Epithelial cell of esophagus (primary cell): ENCODE results near the gene ANO6.

ENCODE experiments used
- DNase-seq: peaks from one replicate; pipeline ENCODE4 v3.0.0; 2010; ENCODE audit warnings: low read depth
- H3K4me3 ChIP-seq: 2 replicates; pipeline ENCODE4 v1.5.1; 2011; ENCODE audit warnings: mild to moderate bottlenecking, low read length, control low read depth
- TF ChIP-seq, protein P1 (sequence below): IDR thresholded peaks from 2 replicates; pipeline ENCODE4 v1.5.1; 2011; ENCODE audit warnings: low read depth, mild to moderate bottlenecking, low read length, control low read depth, inconsistent platforms; ENCODE audit not compliant: insufficient read depth; ENCODE audit errors: missing control alignments

ANO6 gene

DNA sequence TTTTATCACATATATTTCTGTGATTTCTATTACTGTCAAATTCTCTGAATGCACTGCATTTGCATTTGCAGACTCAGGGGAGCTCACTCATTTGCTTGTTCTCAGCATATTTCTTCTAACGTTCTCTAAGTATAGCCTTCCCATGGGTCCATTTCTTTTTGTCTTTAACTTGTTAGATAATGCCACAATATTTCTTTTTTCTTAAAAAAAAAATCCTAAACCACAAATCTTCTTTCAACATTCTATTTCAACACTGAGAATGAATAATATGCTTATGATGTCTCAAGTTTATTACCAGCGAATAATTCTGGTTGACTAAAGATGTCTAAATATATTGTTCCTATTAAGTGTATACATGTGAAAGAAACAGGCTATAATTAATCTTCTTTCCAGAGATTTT is 200.2 kb downstream of the ANO6 start:
- no peak for DNase-seq
- no peak overlapping the region for H3K4me3 ChIP-seq
- TF ChIP-seq, protein P1, sequence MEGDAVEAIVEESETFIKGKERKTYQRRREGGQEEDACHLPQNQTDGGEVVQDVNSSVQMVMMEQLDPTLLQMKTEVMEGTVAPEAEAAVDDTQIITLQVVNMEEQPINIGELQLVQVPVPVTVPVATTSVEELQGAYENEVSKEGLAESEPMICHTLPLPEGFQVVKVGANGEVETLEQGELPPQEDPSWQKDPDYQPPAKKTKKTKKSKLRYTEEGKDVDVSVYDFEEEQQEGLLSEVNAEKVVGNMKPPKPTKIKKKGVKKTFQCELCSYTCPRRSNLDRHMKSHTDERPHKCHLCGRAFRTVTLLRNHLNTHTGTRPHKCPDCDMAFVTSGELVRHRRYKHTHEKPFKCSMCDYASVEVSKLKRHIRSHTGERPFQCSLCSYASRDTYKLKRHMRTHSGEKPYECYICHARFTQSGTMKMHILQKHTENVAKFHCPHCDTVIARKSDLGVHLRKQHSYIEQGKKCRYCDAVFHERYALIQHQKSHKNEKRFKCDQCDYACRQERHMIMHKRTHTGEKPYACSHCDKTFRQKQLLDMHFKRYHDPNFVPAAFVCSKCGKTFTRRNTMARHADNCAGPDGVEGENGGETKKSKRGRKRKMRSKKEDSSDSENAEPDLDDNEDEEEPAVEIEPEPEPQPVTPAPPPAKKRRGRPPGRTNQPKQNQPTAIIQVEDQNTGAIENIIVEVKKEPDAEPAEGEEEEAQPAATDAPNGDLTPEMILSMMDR = no peak

DNA sequence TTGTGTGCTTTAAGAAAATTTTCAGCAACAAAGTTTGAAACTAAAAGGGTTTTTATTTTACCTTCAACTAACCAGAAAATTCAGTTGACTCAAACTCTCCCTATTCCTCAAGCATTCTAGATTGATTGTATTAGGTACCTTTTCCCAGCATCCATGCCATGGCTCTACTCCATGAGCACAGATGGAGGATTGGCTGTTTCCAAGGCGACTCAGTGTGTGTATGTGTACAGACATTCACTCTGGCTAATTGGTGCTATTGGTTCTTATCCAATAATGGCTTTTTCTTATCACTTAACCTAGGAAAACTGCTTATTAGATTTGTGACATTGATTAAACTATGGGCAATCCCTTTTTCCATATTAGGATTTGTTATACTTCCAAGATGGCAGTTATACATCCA is 202.6 kb downstream of the ANO6 start:
- TF ChIP-seq, protein P1 = no peak
- DNase-seq = no peak
- H3K4me3 ChIP-seq = no peak overlapping the region

DNA sequence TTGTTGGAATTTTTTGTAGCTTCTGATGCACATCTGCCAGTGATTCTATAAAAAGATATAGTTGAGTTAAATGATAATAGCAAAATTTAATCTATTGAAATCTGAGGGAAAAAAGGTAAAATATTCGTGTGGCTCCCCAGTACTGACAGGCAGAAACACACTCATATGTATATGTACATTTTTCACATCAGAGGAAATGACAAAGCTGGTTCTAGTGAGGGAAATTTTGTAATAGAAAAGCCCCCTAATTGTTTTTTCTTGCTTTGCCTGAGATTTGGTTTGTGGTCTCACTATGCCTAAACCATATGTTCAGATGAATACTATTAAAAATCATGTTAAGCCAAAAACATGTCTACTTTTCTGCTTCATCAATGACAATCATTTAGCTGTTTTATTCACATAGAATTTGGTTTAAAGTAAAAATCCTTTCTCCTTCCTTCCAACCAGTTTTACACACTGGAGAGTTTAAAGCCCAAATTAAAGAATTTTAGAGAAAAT is 203.5 kb downstream of the ANO6 start:
- TF ChIP-seq, protein P1 = no peak
- no peak overlapping the region for H3K4me3 ChIP-seq
- DNase-seq = no peak

DNA sequence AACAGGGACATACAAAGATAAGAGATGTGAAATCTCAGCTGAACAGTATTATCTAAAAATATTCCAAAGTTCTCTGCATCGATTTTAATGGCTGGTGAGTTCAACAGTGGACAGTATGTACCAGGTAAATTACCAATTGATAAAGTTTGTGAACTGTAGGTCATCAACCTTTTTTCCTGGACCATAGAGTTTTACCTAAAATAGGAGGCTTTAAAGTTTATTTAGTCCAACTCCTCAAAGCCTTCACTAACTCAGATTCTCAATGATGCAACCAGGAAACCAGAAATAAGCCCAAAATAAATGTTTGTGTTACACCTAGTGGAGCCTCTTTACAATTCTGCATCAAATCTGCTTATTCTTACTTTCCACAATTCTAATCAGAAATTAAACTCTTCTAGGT is 205.8 kb downstream of the ANO6 start:
- no peak overlapping the region for H3K4me3 ChIP-seq
- TF ChIP-seq, protein P1 = no peak
- DNase-seq = no peak

DNA sequence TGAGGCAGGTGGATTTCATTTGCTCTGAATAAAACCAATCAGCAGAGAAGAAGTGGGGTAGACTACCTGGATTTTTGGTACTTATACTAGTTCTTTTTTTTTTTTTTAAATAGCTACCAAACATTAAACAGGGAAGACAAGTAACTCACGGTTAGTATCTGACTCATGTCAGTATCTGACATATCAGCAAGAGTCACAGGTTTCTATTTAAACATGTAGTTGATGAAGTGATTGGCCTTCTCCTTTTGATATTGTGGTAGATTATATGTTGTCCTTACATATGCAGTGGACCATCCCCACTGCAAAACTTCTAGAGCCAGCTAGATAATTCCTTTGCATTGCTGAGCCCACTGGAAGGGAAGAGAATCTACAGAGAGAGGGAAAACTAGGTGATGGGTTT is 208.0 kb downstream of the ANO6 start:
- DNase-seq = no peak
- no peak overlapping the region for H3K4me3 ChIP-seq
- TF ChIP-seq, protein P1 = no peak

DNA sequence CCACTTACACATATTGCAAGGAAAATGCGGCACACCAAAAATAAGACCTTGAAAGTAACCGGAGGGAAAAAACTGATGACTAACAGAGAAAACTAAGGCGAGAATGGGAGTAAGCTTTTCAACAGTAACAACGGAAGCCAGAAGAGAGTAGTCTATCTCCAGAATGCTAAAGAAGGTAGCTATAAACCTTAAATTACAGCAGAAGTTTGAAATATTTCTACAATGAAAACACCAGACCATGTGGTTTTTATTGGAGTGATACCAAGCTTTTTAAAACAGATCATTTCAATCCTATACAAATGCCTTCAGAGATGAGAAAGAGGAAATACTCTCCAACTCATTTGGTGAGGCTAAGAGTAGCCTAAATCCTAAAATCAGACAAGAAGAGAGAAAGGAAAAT is 209.5 kb downstream of the ANO6 start:
- H3K4me3 ChIP-seq = no peak overlapping the region
- no peak for DNase-seq
- TF ChIP-seq, protein P1 = no peak

DNA sequence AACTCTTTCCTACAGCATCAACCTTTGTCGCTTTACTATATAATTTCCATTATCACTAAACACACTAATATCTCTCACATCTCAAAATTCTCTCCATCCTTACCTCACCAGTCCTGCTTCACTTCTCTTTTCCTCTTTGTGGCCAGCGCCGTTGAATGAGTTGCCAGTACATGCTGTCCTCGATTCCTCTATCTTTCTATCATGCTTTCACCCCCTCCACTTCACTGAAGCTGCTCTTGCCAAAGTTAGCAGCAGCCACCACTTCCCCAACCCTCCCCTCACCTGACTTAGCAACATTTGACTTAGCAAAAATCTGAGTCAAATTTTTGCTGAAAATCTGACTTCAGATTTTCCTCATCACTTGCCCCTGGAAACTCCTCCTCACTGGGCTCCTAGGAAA is 210.4 kb downstream of the ANO6 start:
- no peak for DNase-seq
- TF ChIP-seq, protein P1 = no peak
- no peak overlapping the region for H3K4me3 ChIP-seq
